Measurements from ENCODE around the gene URB1.

DNA sequence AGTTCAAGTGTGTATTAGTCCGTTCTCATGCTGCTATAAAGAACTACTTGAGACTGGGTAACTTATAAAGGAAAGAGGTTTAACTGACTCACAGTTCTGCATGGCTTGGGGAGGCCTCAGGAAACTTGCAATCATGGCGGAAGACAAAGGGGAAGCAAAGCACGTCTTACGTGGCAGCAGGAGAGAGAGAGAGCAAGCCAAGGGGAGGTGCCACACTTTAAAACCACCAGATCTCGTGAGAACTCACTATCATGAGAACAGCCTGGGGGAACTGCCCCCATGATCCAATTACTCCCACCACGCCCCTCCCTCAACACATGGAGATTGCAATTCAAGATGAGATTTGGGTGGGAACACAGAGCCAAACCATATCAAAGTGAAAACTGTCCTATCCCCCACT, 109.8 kb downstream of the URB1 start:
- no peak for TF ChIP-seq YY1 (IDR thresholded peaks at IDR 0.05; ENCODE audit: low read depth, low read length)
- TF ChIP-seq POLR2A (IDR thresholded peaks at IDR 0.05; ENCODE audit: control extremely low read depth in 1 of 2, low read depth in 2 of 2, low read length in 2 of 2): no peak
- TF ChIP-seq CTCF (IDR thresholded peaks at IDR 0.05; ENCODE audit: control extremely low read depth in 1 of 3, insufficient read depth in 1 of 3, low read depth in 1 of 3, low read length in 3 of 3): no peak
- no peak for TF ChIP-seq HDAC6 (IDR thresholded peaks at IDR 0.05; ENCODE audit: low read depth, low read length)
- no peak for TF ChIP-seq SP2 (IDR thresholded peaks at IDR 0.05; ENCODE audit: low read length)
